NCI-H510A treated with DMSO at 0.1 percent for 48 hours (cell line): ENCODE measurements around the gene CD300C.
"Not testable (repeated sequence)": the region's sequence is repeated elsewhere in the genome, so short reads cannot be mapped to it uniquely, and the experiment has no call there.

Source experiments
- DNase-seq: peaks from one replicate; lab custom pipeline; 2025; lab: John Stamatoyannopoulos, UW

Gene CD300C

GRCh38 chr17:74561586-74561985, 15.7 kb upstream of the CD300C start:
- no peak for DNase-seq

- DNase-seq = peak; percentile 28
Observed at GRCh38 chr17:74558882-74559519, 13.1 kb upstream of the CD300C start.

- not testable (repeated sequence) for DNase-seq
Observed at GRCh38 chr17:74558402-74558801, 12.5 kb upstream of the CD300C start.

GRCh38 chr17:74555427-74555940, 9.6 kb upstream of the CD300C start:
- DNase-seq = no peak

GRCh38 chr17:74554909-74555308, 9.0 kb upstream of the CD300C start:
- no peak for DNase-seq

- DNase-seq = no peak
Observed at GRCh38 chr17:74552037-74552436, 6.1 kb upstream of the CD300C start.

- no peak for DNase-seq
Observed at GRCh38 chr17:74550602-74551001, 4.7 kb upstream of the CD300C start.

GRCh38 chr17:74549343-74549742, 3.4 kb upstream of the CD300C start:
- no peak for DNase-seq

GRCh38 chr17:74547736-74548135, 1.8 kb upstream of the CD300C start:
- peak; percentile 39 for DNase-seq

- DNase-seq = no peak
Observed at GRCh38 chr17:74547264-74547663, 1.3 kb upstream of the CD300C start.

- DNase-seq = no peak
Observed at GRCh38 chr17:74546586-74546985, 671 bp upstream of the CD300C start.

GRCh38 chr17:74544991-74545842, 698 bp downstream of the CD300C start:
- no peak for DNase-seq

- DNase-seq = no peak
Observed at GRCh38 chr17:74543891-74544760, 1.8 kb downstream of the CD300C start.

GRCh38 chr17:74543406-74543805, 2.5 kb downstream of the CD300C start:
- DNase-seq = no peak

GRCh38 chr17:74542727-74543383, 3.1 kb downstream of the CD300C start:
- DNase-seq = no peak

GRCh38 chr17:74542166-74542565, 3.7 kb downstream of the CD300C start:
- DNase-seq = no peak

- DNase-seq = no peak
Observed at GRCh38 chr17:74541176-74542111, 4.5 kb downstream of the CD300C start.

GRCh38 chr17:74539281-74539820, 6.6 kb downstream of the CD300C start:
- no peak for DNase-seq

- no peak for DNase-seq
Observed at GRCh38 chr17:74536890-74537289, 9.0 kb downstream of the CD300C start.

GRCh38 chr17:74532115-74532514, 13.8 kb downstream of the CD300C start:
- no peak for DNase-seq
